HEK293T (cell line): ENCODE measurements around the gene LCLAT1.

ENCODE experiments used
- ELF4 ChIP-seq: fragments of 450-650 bp; IDR thresholded peaks from 2 replicates; pipeline ENCODE4 v1.6.1; 2017; ENCODE audit warnings: antibody characterized with exemption
- FOXK2 ChIP-seq: fragments of 450-650 bp; IDR thresholded peaks from 2 replicates; pipeline ENCODE4 v1.6.1; 2016; ENCODE audit warnings: mild to moderate bottlenecking
- TF ChIP-seq, protein P1 (sequence below): fragments of 450-650 bp; IDR thresholded peaks from 2 replicates; pipeline ENCODE4 v1.6.1; 2016

GRCh38 chr2:30472326-30472725 is 25.3 kb downstream of the LCLAT1 start:
- TF ChIP-seq FOXK2 (no peak), ELF4 (no peak)
- TF ChIP-seq, protein P1, sequence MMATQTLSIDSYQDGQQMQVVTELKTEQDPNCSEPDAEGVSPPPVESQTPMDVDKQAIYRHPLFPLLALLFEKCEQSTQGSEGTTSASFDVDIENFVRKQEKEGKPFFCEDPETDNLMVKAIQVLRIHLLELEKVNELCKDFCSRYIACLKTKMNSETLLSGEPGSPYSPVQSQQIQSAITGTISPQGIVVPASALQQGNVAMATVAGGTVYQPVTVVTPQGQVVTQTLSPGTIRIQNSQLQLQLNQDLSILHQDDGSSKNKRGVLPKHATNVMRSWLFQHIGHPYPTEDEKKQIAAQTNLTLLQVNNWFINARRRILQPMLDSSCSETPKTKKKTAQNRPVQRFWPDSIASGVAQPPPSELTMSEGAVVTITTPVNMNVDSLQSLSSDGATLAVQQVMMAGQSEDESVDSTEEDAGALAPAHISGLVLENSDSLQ = no peak
